HG02759 (cell line): ENCODE data around the gene USP44.
A peak's percentile ranks its signal among the peaks of the same experiment; 100 is the strongest.

Experiments used
- ATAC-seq: cut with Tn5 transposase; IDR thresholded peaks from one replicate; pipeline ENCODE4 v1.9.1; 2021; ENCODE audit warnings: mild to moderate bottlenecking, moderate library complexity; ENCODE audit not compliant: unreplicated experiment

Gene USP44

GRCh38 chr12:95548539-95549391 is 2.5 kb downstream of the USP44 start:
- ATAC-seq, result peak; percentile 70

- peak; percentile 4 for ATAC-seq
These were observed 3.2 kb downstream of the USP44 start for GRCh38 chr12:95548056-95548538.

- ATAC-seq, result no peak
These were observed 3.7 kb downstream of the USP44 start for GRCh38 chr12:95547522-95548055.

GRCh38 chr12:95546491-95546813 is 4.8 kb downstream of the USP44 start:
- ATAC-seq, result no peak

GRCh38 chr12:95545731-95546490 is 5.4 kb downstream of the USP44 start:
- no peak for ATAC-seq

- ATAC-seq, result no peak
These were observed 6.0 kb downstream of the USP44 start for GRCh38 chr12:95545303-95545702.

- ATAC-seq, result no peak
These were observed 6.5 kb downstream of the USP44 start for GRCh38 chr12:95544756-95545155.

GRCh38 chr12:95543305-95543704 is 8.0 kb downstream of the USP44 start:
- ATAC-seq, result no peak

- no peak for ATAC-seq
These were observed 9.8 kb downstream of the USP44 start for GRCh38 chr12:95541436-95541835.

- no peak for ATAC-seq
These were observed 12.6 kb downstream of the USP44 start for GRCh38 chr12:95538656-95539055.

GRCh38 chr12:95538006-95538405 is 13.3 kb downstream of the USP44 start:
- ATAC-seq, result no peak

GRCh38 chr12:95533985-95534384 is 17.3 kb downstream of the USP44 start:
- ATAC-seq, result no peak

GRCh38 chr12:95532851-95533250 is 18.4 kb downstream of the USP44 start:
- no peak for ATAC-seq

GRCh38 chr12:95529693-95530225 is 21.5 kb downstream of the USP44 start:
- no peak for ATAC-seq

- ATAC-seq, result no peak
These were observed 22.8 kb downstream of the USP44 start for GRCh38 chr12:95528431-95528830.

- ATAC-seq, result no peak
These were observed 28.6 kb downstream of the USP44 start for GRCh38 chr12:95522692-95523091.

GRCh38 chr12:95520816-95521215 is 30.5 kb downstream of the USP44 start:
- no peak for ATAC-seq

GRCh38 chr12:95518944-95519343 is 32.3 kb downstream of the USP44 start:
- ATAC-seq, result no peak

GRCh38 chr12:95517246-95517645 is 34.0 kb downstream of the USP44 start:
- no peak for ATAC-seq

GRCh38 chr12:95516757-95517156 is 34.5 kb downstream of the USP44 start:
- ATAC-seq, result no peak

- no peak for ATAC-seq
These were observed 36.1 kb downstream of the USP44 start for GRCh38 chr12:95515197-95515596.

GRCh38 chr12:95513599-95513998 is 37.7 kb downstream of the USP44 start:
- ATAC-seq, result no peak
